CD4-positive, alpha-beta T cell (primary cell): ENCODE measurements around the gene COL23A1. TPM values are rescaled to one million over a fixed set of nuclear protein-coding genes. Genes with fewer than 3 reads are reported as not detected.

Experiments used
- ATAC-seq: fragments of 200-7000 bp; cut with Tn5 transposase; one replicate; pipeline ENCODE4 v1.10.0; 2022; ENCODE audit warnings: mild to moderate bottlenecking; ENCODE audit not compliant: poor library complexity
- CTCF ChIA-PET: fragments of 350-600 bp; sonication (Branson Sonifier 250); formaldehyde crosslinking; loops from one replicate; lab custom pipeline; 2021; ENCODE audit warnings: antibody characterized with exemption, inconsistent platforms; lab: Charles Lee
- POLR2A ChIA-PET: fragments of 350-600 bp; sonication (Branson Sonifier 250); formaldehyde crosslinking; loops from one replicate; lab custom pipeline; 2021; ENCODE audit warnings: antibody characterized with exemption, inconsistent platforms; lab: Charles Lee
- DNase-seq, 14 experiments: peaks; one replicate each; pipeline ENCODE4 v3.0.0-alpha.2; 2013 to 2020; ENCODE audit warnings: mixed read lengths in 2 of 14
- H3K27ac ChIP-seq, 2 donors: one replicate each; pipeline versions ENCODE4 v1.5.1 to v1.7.0; 2013; ENCODE audit warnings: low read length in 2 of 2, low read depth in 1 of 2, mild to moderate bottlenecking in 1 of 2
- H3K27me3 ChIP-seq, 2 experiments: 1 replicate in 1 of 2; 2 replicates in 1 of 2; pipeline versions ENCODE4 v1.6.1 to v1.7.0; 2013; ENCODE audit warnings: low read length in 2 of 2, control low read depth in 1 of 2, mild to moderate bottlenecking in 1 of 2, moderate library complexity in 1 of 2; ENCODE audit not compliant: insufficient read depth in 2 of 2, control insufficient read depth in 1 of 2
- H3K36me3 ChIP-seq: one replicate; pipeline ENCODE4 v1.6.1; 2013; ENCODE audit warnings: low read length, control low read depth; ENCODE audit not compliant: insufficient read depth
- H3K4me1 ChIP-seq: one replicate; pipeline ENCODE4 v1.6.1; 2013; ENCODE audit warnings: low read length, control low read depth; ENCODE audit not compliant: insufficient read depth
- H3K4me3 ChIP-seq: one replicate; pipeline ENCODE4 v1.5.1; 2013; ENCODE audit warnings: mild to moderate bottlenecking, low read length, moderate library complexity
- H3K9me3 ChIP-seq, 2 experiments: 1 replicate in 1 of 2; 2 replicates in 1 of 2; pipeline versions ENCODE4 v1.6.1 to v1.7.0; 2013; ENCODE audit warnings: low read length in 2 of 2, mild to moderate bottlenecking in 2 of 2, control low read depth in 1 of 2, moderate library complexity in 1 of 2; ENCODE audit not compliant: control insufficient read depth in 1 of 2, insufficient read depth in 1 of 2
- H3K27ac Mint-ChIP-seq: one replicate; pipeline ENCODE4 v1.8.0; 2020; ENCODE audit warnings: mixed read lengths
- H3K27me3 Mint-ChIP-seq: one replicate; pipeline ENCODE4 v1.8.0; 2021; ENCODE audit warnings: mixed read lengths
- H3K36me3 Mint-ChIP-seq: one replicate; pipeline ENCODE4 v1.8.0; 2021; ENCODE audit warnings: low read depth, mixed read lengths
- H3K4me1 Mint-ChIP-seq: one replicate; pipeline ENCODE4 v1.8.0; 2021; ENCODE audit warnings: low read depth, mixed read lengths
- H3K4me3 Mint-ChIP-seq: one replicate; pipeline ENCODE4 v1.8.0; 2020; ENCODE audit warnings: mild to moderate bottlenecking, mixed read lengths
- H3K9me3 Mint-ChIP-seq: one replicate; pipeline ENCODE4 v1.8.0; 2020; ENCODE audit warnings: mixed read lengths
- CTCF ChIP-seq: fragments of 200-600 bp; IDR thresholded peaks from one replicate; pipeline ENCODE4 v1.8.0; 2022; ENCODE audit warnings: antibody characterized with exemption, mild to moderate bottlenecking
- intact Hi-C, 2 experiments: fragments of 100-400 bp; cut with DNase I in 1 of 2; cut with micrococcal nuclease in 1 of 2; formaldehyde crosslinking; loops; one replicate each; pipeline versions ENCODE4 v1.15.1 to v1.9.0; 2023 to 2025; cut with DNase I, micrococcal nuclease
- total RNA-seq, 174 experiments: library from RNA in 2 of 174; stranded (reverse) in 2 of 174; gene quantifications; one replicate each; pipeline ENCODE4 v1.2.3 and lab custom pipeline; 2021 to 2026

Gene COL23A1
- total RNA-seq, 2 experiments from 2014 or later: not detected

GRCh38 chr5:178463321-178464155 is 126.7 kb downstream of the COL23A1 start:
- Mint-ChIP-seq H3K4me1 (no peaks in the 10 kb centered on the region), H3K9me3 (no peaks in the 10 kb centered on the region), H3K27me3 (no peaks in the 10 kb centered on the region), H3K36me3 (no peaks in the 10 kb centered on the region), H3K4me3 (no peak overlapping the region), H3K27ac (no peak overlapping the region)
- Histone ChIP-seq H3K4me3 (no peak overlapping the region), H3K27ac (no peak overlapping the region), H3K27me3 (no peaks in the 10 kb centered on the region), H3K4me1 (no peaks in the 10 kb centered on the region), H3K9me3 (no peaks in the 10 kb centered on the region), H3K36me3 (no peaks in the 10 kb centered on the region)
- intact Hi-C loops: loop anchor here in 1 of 2 experiments (5.0 kb wide), 1 partner anchor 89 kb away; no protein-coding TSS in a partner anchor
- no peak for TF ChIP-seq CTCF
- ChIA-PET POLR2A (no interaction called here), CTCF (no interaction called here)
- no peak for ATAC-seq
- DNase-seq: peak in 1 of 14 experiments; percentile 17

GRCh38 chr5:178462816-178463215 is 127.4 kb downstream of the COL23A1 start:
- H3K9me3 Mint-ChIP-seq: no peaks in the 10 kb centered on the region
- H3K4me1 Mint-ChIP-seq: no peaks in the 10 kb centered on the region
- Histone ChIP-seq H3K9me3 (no peaks in the 10 kb centered on the region), H3K27me3 (no peaks in the 10 kb centered on the region), H3K27ac (no peak overlapping the region), H3K36me3 (no peaks in the 10 kb centered on the region), H3K4me3 (no peak overlapping the region), H3K4me1 (no peaks in the 10 kb centered on the region)
- H3K36me3 Mint-ChIP-seq: no peaks in the 10 kb centered on the region
- no peak for DNase-seq
- intact Hi-C loops: loop anchor here in 1 of 2 experiments (5.0 kb wide), 1 partner anchor 89 kb away; no protein-coding TSS in a partner anchor
- no peak for ATAC-seq
- CTCF ChIA-PET: no interaction called here
- POLR2A ChIA-PET: no interaction called here
- no peak overlapping the region for H3K4me3 Mint-ChIP-seq
- no peak for TF ChIP-seq CTCF
- no peaks in the 10 kb centered on the region for H3K27me3 Mint-ChIP-seq
- no peak overlapping the region for H3K27ac Mint-ChIP-seq

GRCh38 chr5:178462076-178462475 is 128.1 kb downstream of the COL23A1 start:
- Mint-ChIP-seq H3K9me3 (no peaks in the 10 kb centered on the region), H3K27me3 (no peaks in the 10 kb centered on the region), H3K4me3 (no peak overlapping the region), H3K27ac (no peak overlapping the region), H3K4me1 (no peaks in the 10 kb centered on the region), H3K36me3 (no peaks in the 10 kb centered on the region)
- no peak overlapping the region for H3K4me3 ChIP-seq
- no peaks in the 10 kb centered on the region for H3K27me3 ChIP-seq
- no peaks in the 10 kb centered on the region for H3K4me1 ChIP-seq
- POLR2A ChIA-PET: no interaction called here
- TF ChIP-seq CTCF: no peak
- CTCF ChIA-PET: no interaction called here
- intact Hi-C loops: loop anchor here in 1 of 2 experiments (5.0 kb wide), 1 partner anchor 90 kb away; no protein-coding TSS in a partner anchor
- DNase-seq (no peak), ATAC-seq (no peak)
- H3K27ac ChIP-seq: no peak overlapping the region
- no peaks in the 10 kb centered on the region for H3K36me3 ChIP-seq
- H3K9me3 ChIP-seq: no peaks in the 10 kb centered on the region
